Measurements from ENCODE around the gene CRIP2. TPM values are rescaled to one million over a fixed set of nuclear protein-coding genes. Genes with fewer than 3 reads are reported as not detected.

The CRIP2 gene
- total and polyA plus RNA-seq, 2 of the 4 experiments (the other 2 are of a cell fraction) = 18.1 to 123 TPM

DNA sequence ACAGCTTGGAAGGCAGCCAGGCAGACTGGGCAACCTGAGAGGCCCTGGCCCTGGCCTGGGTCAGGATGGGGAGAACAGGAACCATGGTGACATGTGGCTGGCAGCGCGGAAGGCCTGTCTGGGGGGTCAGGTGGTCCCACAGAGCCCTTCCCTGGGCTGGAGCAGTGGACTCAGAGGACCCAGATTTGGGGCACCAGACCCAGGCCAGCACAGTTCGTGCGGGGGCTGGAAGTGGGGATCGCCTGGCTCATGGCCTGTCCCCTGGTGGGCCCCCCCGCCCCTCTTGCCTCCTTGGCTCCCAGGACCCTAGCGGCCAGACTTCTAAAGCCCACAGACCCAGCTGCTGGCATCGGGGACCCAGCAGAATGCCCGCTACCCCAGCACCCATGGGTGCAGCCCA is 33.6 kb upstream of the CRIP2 start:
- in situ Hi-C loops (cut with MboI; ENCODE audit: low sequenced_read_pairs) (no loop called here), intact Hi-C loops (cut with micrococcal nuclease) (no loop called here), dilution Hi-C loops (cut with HindIII; ENCODE audit: low sequenced_read_pairs, unreplicated experiment) (no loop called here)
- Histone ChIP-seq H3K9me1 (ENCODE audit: insufficient read depth, low read length) (no peaks in the 10 kb centered on the region), H3K36me3 (ENCODE audit: control insufficient read depth, insufficient read depth, low read length) (peaks cover 18% of the 10 kb centered on the region), H3K9me3 (ENCODE audit: control insufficient read depth, insufficient read depth, low read length) (no peaks in the 10 kb centered on the region), H2BK120ac (ENCODE audit: low read depth, low read length) (no peak overlapping the region), H4K91ac (ENCODE audit: insufficient read depth, low read depth, low read length) (no peak overlapping the region), H2BK20ac (ENCODE audit: low read depth, low read length) (no peak overlapping the region), H3K79me1 (ENCODE audit: low read depth in 1 of 2, low read length in 2 of 2) (peaks cover 12 to 59% of the 10 kb centered on the region in 2 experiments), H2AFZ (replicated peaks; ENCODE audit: low read length, poor library complexity) (no peak overlapping the region), H3K14ac (replicated peaks; ENCODE audit: low read depth, low read length) (no peak overlapping the region), H3K4ac (ENCODE audit: low read depth, low read length) (no peak overlapping the region), H2BK15ac (ENCODE audit: low read depth, low read length) (no peak overlapping the region), H3K23ac (ENCODE audit: low read depth, low read length) (no peak overlapping the region), H2AK5ac (ENCODE audit: low read depth, low read length) (no peak overlapping the region), H3K56ac (ENCODE audit: extremely low read depth, insufficient read depth, low read length) (no peak overlapping the region), H3K9ac (ENCODE audit: low read depth, low read length) (no peak overlapping the region), H4K5ac (ENCODE audit: low read depth, low read length) (no peak overlapping the region), H3K18ac (ENCODE audit: low read depth, low read length) (no peak overlapping the region), H4K8ac (ENCODE audit: low read depth in 2 of 2, low read length in 2 of 2) (no peak overlapping the region), H3K4me3 (ENCODE audit: insufficient read depth, low read depth, low read length) (no peak overlapping the region), H3K27ac (ENCODE audit: insufficient read depth, low read length) (no peak overlapping the region), H4K20me1 (ENCODE audit: insufficient read depth, low read length) (peaks cover 60% of the 10 kb centered on the region), H3K4me2 (ENCODE audit: low read depth, low read length) (no peak overlapping the region), H3K27me3 (ENCODE audit: control insufficient read depth, insufficient read depth, low read length) (no peaks in the 10 kb centered on the region), H2AK9ac (replicated peaks; ENCODE audit: low read depth, low read length, poor library complexity) (no peak overlapping the region), H3K4me1 (ENCODE audit: control insufficient read depth, insufficient read depth, low read length) (no peaks in the 10 kb centered on the region), H2BK5ac (ENCODE audit: low read depth, low read length, poor library complexity, severe bottlenecking) (no peak overlapping the region)
- ATAC-seq (ENCODE audit: low read depth) = no peak
- CTCF ChIA-PET = no interaction called here
- POLR2A ChIA-PET (ENCODE audit: unreplicated experiment) = interaction anchor here (0.6 kb wide), 1 partner anchor 12 kb away, joined by 15 read pairs; no protein-coding TSS in a partner anchor
- WGBS, 2 experiments (ENCODE audit: extremely low coverage in 2 of 2, insufficient read length in 1 of 2) = 88% methylated on average over 6 of the region's 9 CpGs; no CpG with 5 or more reads in 1 of the 2 experiments
- no peak for TF ChIP-seq MXI1 (IDR thresholded peaks at IDR 0.05; ENCODE audit: borderline replicate concordance, low read depth, low read length)
- TF ChIP-seq SMC3 (IDR thresholded peaks at IDR 0.05; ENCODE audit: low read depth, low read length) = no peak
- no peak for DNase-seq
- no TSS peak for BruUV-seq (replicated peaks)
